Measurements from ENCODE around the gene PRLR.
"Not testable (repeated sequence)": the region's sequence is repeated elsewhere in the genome, so short reads cannot be mapped to it uniquely, and the experiment has no call there.

Gene PRLR

GRCh38 chr5:35230038-35230611 lies at the start of gene PRLR:
TSS of gene PRLR (minus strand) at chr5:35230487. CDS start at chr5:35089620, 140,867 bp downstream.
- no peak for DNase-seq (ENCODE audit: low read depth in 3 of 3)

DNA sequence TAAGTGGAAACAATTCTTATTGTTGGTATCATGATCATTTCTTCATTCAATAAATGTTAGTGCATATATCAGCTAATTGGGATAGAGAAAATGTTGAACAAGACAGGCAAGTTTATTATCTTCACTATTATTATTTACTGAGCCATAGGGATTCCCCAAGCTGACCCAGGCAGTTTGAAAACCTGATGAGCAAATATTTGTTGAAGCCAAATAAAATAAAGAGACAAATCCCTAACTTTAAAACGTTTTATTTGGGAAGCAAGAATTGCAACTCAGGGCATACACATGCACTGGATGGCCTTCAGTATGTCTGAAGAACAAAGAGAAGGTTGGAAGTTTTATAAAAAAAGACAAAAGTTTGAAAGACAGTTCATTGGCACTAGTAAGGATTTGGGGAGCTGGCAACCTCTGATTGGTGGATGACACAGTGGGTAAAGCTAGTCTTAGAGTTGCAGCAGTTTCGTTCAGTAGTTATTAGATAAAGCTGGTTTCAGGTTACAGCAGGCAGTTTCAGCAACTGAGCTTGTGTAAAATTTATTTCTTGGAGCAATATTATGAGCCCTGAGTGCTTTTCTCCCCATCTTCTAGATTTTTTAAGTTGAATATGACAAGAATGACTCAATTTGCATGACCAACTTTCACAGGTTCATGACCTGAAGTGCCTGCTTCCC lies 44.7 kb upstream of the PRLR start:
- DNase-seq (ENCODE audit: low read depth in 3 of 3), result no peak

- no peak for DNase-seq (ENCODE audit: low read depth in 3 of 3)
These were observed 38.7 kb upstream of the PRLR start for GRCh38 chr5:35269006-35269405.

- DNase-seq (ENCODE audit: low read depth in 3 of 3), result no peak
These were observed 36.0 kb upstream of the PRLR start for GRCh38 chr5:35266276-35266675.

DNA sequence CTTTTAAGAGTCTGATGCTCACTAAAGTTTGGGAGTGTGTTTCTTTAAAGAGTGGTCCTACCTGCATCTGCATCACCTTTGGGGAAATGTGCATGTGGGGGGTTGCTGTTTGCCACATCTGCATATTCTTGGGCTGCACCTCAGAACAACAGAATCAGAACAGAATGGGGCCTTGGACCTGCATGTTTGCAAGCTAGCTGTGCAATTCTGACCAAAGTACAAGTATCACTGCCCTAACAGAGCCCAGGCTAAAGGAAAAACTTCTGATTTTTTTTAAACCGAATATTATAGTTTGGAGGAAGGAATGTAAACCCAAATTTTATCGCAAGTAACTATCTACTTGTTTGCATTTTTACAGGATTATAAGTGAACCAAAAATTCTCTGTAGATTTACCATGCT lies 34.2 kb upstream of the PRLR start:
- DNase-seq (ENCODE audit: low read depth in 3 of 3), result no peak

GRCh38 chr5:35263266-35263877 lies 33.1 kb upstream of the PRLR start:
- no peak for DNase-seq (ENCODE audit: low read depth in 3 of 3)

DNA sequence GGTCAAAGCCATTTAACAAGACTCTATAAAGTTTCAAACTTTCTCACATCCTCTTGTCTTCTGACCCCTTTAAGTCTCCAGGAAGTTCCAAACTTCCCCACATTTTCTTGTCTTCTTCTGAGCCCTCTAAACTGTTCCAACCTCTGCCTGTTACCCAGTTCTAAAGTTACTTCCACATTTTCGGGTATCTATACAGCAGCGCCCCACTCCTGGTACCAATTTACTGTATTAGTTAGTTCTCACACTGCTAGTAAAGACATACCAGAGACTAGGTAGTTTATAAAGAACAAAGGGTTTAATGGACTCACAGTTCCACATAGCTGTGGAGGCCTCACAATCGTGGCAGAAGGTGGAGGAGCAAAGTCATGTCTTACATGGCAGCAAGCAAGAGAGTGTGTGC lies 23.3 kb upstream of the PRLR start:
- no peak for DNase-seq (ENCODE audit: low read depth in 3 of 3)

GRCh38 chr5:35252963-35253362 lies 22.7 kb upstream of the PRLR start:
- no peak for DNase-seq (ENCODE audit: low read depth in 3 of 3)

DNA sequence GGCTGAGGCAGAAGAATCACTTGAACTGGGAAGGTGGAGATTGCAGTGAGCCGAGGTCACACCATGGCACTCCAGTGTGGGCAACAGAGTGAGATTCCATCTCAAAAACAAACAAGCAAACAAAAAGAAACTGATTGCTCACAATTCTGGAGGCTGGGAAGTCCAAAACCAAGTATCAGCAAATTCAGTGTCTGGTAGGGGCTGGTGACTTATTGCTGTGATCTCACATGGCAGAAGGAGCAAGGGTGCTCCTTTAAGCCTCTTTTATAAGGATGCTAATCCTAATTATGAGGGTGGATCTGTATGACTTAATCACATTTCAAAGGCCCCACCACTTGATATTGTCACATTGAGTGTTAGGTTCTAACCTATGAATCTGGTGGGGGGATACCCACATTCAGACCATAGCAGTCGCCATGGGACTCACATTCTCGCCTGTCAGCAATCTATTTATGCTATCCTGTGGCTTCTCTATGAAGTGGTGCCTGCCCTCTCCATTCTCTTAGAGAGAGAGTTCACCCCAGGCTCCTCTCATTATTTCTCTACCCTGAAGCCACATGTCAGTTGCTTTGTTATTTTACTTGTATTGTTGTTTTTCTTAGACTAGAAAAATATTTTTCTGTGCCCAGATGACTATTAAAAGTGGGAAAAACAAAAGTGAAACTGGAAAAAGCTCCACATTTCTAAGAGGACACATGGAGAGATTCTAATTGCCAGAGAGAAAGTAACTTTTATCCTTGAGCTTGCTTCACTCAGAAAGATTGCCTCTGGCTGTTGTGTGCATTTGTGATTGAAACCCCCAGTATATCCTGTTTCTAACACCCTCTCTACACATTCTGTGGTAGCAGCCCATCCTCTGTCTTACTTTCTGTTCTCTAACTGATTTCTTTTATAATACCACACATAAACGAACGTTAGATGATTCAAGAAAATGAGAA lies 18.8 kb upstream of the PRLR start:
- no peak for DNase-seq (ENCODE audit: low read depth in 3 of 3)

DNA sequence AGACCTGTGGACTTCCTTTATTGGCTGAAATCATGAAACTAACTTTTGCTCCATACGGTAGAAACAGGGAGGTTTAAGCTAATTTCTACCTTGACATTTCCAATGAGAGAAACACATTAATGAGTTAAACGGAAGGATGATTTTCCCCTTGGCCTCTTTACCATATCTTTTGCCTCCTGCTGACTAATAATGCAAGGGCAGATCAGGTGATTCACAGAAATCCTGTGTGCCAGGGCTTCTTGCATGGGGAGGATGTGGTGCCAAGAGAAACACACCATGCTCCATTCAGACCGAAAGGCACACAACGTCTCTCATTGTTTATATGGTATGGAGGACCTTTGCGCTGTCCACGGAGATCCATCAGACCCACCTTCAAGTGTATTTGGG lies 17.4 kb upstream of the PRLR start:
- no peak for DNase-seq (ENCODE audit: low read depth in 3 of 3)

- DNase-seq (ENCODE audit: low read depth in 3 of 3), result no peak
These were observed 16.8 kb upstream of the PRLR start for GRCh38 chr5:35246900-35247647.

GRCh38 chr5:35246411-35246810 lies 16.1 kb upstream of the PRLR start:
- no peak for DNase-seq (ENCODE audit: low read depth in 3 of 3)

DNA sequence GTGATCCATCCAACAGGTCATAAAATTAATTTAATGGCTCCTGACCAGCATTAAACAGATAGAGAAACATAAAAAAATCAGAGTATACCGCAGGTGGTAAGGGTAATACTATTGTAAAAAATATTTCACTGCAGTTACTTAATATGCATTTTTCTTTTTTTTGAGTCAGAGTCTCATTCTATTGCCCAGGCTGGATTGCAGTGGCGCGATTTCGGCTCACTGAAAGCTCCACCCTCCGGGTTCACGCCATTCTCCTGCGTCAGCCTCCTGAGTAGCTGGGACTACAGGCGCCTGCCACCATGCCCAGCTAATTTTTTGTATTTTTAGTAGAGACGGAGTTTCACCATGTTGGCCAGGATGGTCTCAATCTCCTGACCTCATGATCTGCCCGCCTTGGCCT lies 15.1 kb upstream of the PRLR start:
- DNase-seq (ENCODE audit: low read depth in 3 of 3), result not testable (repeated sequence)

DNA sequence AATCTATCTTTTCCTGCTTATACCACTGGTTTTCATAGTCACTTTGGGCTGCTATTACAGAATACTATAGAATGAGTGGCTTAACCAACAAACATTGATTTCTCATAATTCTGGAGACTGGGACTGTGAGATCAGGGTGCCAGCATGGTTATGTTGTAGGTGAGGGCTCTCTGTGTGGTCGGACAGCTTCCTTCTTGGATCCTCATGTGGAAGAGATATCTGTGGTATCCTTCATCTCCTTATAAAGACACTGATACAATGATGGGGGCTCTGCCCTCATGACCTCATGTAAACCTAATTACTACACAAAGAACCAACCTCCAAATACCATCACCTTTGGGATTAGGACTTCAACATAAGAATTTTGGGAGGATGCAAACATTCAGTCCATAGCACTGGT lies 13.9 kb upstream of the PRLR start:
- DNase-seq (ENCODE audit: low read depth in 3 of 3), result no peak

- no peak for DNase-seq (ENCODE audit: low read depth in 3 of 3)
These were observed 12.5 kb upstream of the PRLR start for GRCh38 chr5:35242702-35243258.

DNA sequence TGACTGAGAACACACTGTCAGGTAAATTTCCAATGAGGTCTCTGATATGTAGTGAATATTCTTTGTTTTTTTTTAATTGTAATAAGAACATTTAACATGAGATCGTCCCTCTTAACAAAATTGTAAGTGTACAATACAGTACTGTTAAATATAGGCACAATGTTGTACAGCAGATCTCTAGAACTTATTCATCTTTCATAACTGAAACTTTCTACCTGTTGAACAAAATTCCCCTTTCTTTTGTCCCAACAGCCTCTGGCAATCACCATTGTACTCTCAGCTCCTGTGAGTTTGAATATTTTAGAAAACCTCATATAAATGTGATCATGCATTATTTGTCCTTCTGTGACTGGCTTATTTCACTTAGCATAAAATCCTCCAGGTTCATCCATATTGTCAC lies 10.6 kb upstream of the PRLR start:
- DNase-seq (ENCODE audit: low read depth in 3 of 3), result no peak

- DNase-seq (ENCODE audit: low read depth in 3 of 3), result no peak
These were observed 9.8 kb upstream of the PRLR start for GRCh38 chr5:35239911-35240610.

DNA sequence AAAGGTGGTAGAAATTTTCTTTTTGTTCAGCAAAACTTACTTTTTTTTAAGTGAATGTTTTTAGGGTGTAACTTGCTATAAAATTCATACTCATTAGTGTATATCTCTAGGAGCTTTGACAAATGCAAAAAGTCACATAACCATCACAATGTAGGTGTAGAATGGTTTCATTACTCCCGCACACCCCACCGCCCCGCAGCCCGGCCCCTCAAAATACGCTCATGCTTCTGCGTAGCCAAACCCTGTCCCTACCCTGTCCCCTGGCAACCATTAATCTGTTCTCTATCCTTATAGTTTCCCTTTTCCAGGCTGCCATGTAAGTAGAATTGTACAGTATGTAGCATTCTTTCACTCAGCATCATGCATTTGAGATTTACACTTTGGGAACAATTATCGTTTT lies 9.2 kb upstream of the PRLR start:
- no peak for DNase-seq (ENCODE audit: low read depth in 3 of 3)

GRCh38 chr5:35237580-35238376 lies 7.5 kb upstream of the PRLR start:
- DNase-seq (ENCODE audit: low read depth in 3 of 3), result no peak

- DNase-seq (ENCODE audit: low read depth in 3 of 3), result no peak
These were observed 6.5 kb upstream of the PRLR start for GRCh38 chr5:35236770-35237169.

All from stimulated activated CD4-positive, alpha-beta T cell treated with anti-CD3 and anti-CD28 coated beads, TNF-alpha, amount 100 ng/mL, for 24 hours (primary cell).